SU-DHL-6 (cell line): ENCODE data around the gene FSD1.

Source experiments
- EZH2phosphoT487 ChIP-seq: fragments of 200-600 bp; sonication (generic), shearing (Covaris generic); conservative IDR thresholded peaks from 2 replicates; pipeline ENCODE4 v1.6.1; 2018; ENCODE audit warnings: mild to moderate bottlenecking, antibody characterized with exemption, low read length, moderate library complexity, mixed read lengths
- TF ChIP-seq, protein P1 (sequence below): fragments of 200-600 bp; sonication (generic); IDR thresholded peaks from one replicate; pipeline ENCODE4 v1.5.1; 2017; ENCODE audit warnings: antibody characterized with exemption, mild to moderate bottlenecking, low read length, moderate library complexity; ENCODE audit not compliant: insufficient read depth, poor library complexity, severe bottlenecking

DNA sequence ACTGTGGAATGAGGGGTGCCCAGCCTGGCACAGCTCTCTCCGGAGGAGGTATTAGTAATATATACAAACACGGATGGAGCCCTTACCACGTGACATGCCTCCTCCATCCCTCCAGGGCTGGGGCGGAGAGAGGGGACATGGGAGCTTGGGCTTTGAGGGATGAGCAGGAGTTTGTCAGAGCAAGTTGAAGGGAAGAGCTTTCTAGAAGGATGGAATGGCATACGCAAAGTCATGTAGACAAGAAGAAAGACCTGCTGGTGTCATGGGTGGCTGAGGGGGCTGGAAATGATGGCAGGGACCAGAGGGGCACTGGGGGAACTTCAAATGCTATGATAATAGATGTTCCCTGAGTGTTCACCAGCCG is 41.6 kb downstream of the FSD1 start:
- TF ChIP-seq, protein P1, sequence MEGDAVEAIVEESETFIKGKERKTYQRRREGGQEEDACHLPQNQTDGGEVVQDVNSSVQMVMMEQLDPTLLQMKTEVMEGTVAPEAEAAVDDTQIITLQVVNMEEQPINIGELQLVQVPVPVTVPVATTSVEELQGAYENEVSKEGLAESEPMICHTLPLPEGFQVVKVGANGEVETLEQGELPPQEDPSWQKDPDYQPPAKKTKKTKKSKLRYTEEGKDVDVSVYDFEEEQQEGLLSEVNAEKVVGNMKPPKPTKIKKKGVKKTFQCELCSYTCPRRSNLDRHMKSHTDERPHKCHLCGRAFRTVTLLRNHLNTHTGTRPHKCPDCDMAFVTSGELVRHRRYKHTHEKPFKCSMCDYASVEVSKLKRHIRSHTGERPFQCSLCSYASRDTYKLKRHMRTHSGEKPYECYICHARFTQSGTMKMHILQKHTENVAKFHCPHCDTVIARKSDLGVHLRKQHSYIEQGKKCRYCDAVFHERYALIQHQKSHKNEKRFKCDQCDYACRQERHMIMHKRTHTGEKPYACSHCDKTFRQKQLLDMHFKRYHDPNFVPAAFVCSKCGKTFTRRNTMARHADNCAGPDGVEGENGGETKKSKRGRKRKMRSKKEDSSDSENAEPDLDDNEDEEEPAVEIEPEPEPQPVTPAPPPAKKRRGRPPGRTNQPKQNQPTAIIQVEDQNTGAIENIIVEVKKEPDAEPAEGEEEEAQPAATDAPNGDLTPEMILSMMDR: no peak
- no peak for TF ChIP-seq EZH2phosphoT487
